ENCODE results near the gene TRRAP.

Gene TRRAP

DNA sequence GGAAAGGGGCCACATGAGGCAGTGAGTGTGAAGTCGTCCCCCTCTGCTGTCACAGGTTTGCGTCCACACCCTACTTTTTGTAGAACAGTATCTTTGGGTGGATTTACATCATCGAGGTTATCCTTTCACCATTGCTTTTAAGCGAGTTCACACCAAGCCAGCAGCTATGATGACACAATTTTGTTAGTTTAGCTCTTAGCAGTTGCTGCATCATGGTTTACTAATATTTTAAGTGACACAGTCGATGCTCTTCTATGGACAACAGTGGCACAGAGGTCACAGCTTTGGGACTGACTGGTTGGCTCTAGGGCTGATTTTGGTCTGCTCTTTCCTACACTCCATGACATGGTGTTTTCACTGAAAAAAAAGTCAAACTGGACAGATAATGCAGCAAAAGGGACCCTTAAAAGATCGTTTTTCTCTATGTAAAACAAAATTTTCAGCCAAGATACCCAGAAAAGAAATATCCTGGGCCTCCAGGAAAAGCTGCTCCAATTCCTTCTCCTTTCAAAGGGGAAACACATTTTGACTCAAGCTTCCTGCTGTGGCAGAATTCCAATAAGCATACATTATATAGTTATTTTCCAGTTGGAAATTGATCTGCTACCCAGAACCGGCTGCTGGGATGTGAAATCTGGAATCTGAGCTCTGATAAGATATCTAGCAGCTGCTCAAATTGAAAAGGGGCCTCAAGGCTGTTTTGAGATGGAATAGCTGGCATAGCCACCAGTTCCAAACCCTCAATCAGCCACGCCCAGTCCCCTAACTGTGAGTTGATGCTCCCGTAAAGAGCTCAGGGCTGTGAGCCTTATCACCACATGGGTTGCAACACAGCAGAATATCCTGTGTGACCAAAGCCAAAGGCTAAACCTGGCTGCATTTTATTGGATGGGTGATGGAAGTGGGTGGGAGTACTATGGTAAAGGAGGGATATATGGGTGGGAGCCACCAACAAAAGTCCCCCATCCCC, 151.4 kb downstream of the TRRAP start:
- TF ChIP-seq, protein P1, sequence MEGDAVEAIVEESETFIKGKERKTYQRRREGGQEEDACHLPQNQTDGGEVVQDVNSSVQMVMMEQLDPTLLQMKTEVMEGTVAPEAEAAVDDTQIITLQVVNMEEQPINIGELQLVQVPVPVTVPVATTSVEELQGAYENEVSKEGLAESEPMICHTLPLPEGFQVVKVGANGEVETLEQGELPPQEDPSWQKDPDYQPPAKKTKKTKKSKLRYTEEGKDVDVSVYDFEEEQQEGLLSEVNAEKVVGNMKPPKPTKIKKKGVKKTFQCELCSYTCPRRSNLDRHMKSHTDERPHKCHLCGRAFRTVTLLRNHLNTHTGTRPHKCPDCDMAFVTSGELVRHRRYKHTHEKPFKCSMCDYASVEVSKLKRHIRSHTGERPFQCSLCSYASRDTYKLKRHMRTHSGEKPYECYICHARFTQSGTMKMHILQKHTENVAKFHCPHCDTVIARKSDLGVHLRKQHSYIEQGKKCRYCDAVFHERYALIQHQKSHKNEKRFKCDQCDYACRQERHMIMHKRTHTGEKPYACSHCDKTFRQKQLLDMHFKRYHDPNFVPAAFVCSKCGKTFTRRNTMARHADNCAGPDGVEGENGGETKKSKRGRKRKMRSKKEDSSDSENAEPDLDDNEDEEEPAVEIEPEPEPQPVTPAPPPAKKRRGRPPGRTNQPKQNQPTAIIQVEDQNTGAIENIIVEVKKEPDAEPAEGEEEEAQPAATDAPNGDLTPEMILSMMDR (IDR thresholded peaks at IDR 0.05; ENCODE audit: control insufficient read depth, extremely low read depth, insufficient read depth): no peak
- no peak overlapping the region for H3K4me3 ChIP-seq (ENCODE audit: low read depth, low read length)

DNA sequence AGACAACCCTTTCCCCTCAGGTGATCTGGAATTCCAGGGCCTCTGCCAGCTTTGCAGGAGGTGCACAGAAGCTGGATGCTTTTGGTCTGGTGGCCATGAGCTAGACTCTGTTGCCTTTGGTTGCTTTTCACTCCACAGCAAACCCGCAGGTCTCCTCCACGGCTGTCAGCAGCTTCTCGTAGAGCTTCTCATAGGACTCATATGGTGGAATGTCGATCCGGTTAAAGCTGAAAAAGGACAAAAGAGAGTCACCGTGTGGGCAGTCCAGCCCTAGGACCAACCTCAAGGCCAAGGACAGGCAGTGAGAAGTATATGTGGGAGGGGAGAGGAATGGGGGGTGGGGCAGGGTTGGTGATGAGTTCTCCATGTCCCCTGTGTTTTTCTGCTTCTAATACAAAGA, 152.1 kb downstream of the TRRAP start:
- H3K4me3 ChIP-seq (ENCODE audit: low read depth, low read length): no peak overlapping the region
- TF ChIP-seq, protein P1 (IDR thresholded peaks at IDR 0.05; ENCODE audit: control insufficient read depth, extremely low read depth, insufficient read depth): no peak
- DNase-seq (ENCODE audit: low read depth): no peak

More for the DNA sequence above, 151.4 kb downstream of the TRRAP start:
- DNase-seq (ENCODE audit: low read depth): no peak

DNA sequence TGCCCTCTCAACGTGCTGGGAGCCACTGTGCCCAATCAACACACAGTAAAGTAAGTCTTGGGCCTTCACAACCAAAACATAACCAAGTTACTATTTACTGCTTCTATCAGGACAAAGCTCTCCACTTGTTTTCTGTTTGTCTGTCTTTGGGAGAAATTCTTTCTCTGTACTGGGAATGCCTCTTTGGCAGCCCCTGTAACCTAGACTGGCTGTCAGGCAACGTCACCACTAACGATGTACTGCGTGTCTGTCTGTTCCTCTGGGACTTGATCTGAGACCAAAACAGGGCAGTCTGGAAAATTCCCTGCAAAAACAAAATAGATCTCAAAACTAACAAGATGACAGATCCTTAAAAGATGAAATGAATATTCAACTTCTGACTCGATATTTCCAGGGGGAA, 152.6 kb downstream of the TRRAP start:
- TF ChIP-seq, protein P1 (IDR thresholded peaks at IDR 0.05; ENCODE audit: control insufficient read depth, extremely low read depth, insufficient read depth): no peak
- no peak overlapping the region for H3K4me3 ChIP-seq (ENCODE audit: low read depth, low read length)
- DNase-seq (ENCODE audit: low read depth): no peak

DNA sequence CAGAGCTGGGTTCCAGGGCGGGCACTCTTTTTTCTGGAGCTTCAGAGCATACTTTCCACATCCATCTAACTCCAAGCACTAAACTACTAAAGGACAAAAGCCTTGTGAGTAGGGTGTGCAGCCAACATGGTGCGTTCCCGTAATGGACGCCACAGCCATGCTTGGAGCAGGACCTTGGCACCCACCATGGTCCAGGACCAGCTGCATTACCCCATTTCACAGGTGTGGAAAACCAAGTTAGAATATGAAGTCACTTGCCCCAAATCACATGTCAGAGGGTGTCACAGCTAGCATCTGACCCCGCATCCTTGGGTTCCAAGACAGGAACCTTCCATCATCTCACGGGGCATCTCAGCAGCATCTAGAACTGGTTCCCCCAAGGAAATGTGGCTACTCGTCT, 153.2 kb downstream of the TRRAP start:
- H3K4me3 ChIP-seq (ENCODE audit: low read depth, low read length): no peak overlapping the region
- TF ChIP-seq, protein P1 (IDR thresholded peaks at IDR 0.05; ENCODE audit: control insufficient read depth, extremely low read depth, insufficient read depth): no peak
- no peak for DNase-seq (ENCODE audit: low read depth)

DNA sequence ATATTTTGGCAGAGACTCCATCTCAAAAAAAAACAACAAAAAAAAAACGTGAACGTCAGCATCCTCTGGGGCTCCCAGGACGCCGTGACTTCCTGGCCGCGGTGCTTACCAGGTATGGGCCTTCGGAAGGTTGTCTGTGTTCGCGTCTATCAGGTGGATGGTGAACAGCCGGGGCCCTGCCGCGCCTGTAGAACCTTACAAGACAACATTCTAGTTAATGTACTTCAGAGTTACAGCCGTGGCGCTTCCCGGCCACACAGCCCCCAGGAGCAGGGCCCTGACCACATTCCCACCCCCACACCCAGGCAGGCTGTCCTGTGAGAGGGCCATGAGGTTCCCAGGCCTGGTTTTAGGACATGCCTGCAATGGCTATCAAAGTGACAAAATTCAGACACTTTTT, 154.6 kb downstream of the TRRAP start:
- TF ChIP-seq, protein P1 (IDR thresholded peaks at IDR 0.05; ENCODE audit: control insufficient read depth, extremely low read depth, insufficient read depth): no peak
- DNase-seq (ENCODE audit: low read depth): no peak
- no peak overlapping the region for H3K4me3 ChIP-seq (ENCODE audit: low read depth, low read length)

DNA sequence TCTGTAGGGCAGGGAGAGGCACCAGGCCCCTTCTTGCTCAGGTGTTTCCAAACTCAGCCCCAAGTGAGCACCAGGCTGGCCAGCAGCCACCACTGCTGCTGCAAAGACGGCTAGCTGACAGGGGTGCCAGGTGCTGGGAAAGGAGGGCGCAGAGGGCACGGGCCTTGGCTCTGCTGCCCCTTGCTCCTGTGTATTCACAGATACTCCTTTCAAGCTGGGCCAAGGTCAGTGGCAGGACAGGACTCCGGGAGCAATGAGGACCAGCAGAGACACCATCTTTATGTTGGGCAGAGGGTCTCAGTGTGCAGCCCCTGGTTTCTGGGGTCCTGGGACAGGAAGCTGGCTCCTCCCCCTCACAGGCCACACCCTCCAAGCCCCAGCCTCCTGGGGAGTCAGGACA, 155.4 kb downstream of the TRRAP start:
- TF ChIP-seq, protein P1 (IDR thresholded peaks at IDR 0.05; ENCODE audit: control insufficient read depth, extremely low read depth, insufficient read depth): no peak
- DNase-seq (ENCODE audit: low read depth): no peak
- H3K4me3 ChIP-seq (ENCODE audit: low read depth, low read length): no peak overlapping the region

All from LNCaP clone FGC (cell line).